Measurements from ENCODE around the gene AP1G2.

Gene AP1G2

GRCh38 chr14:23513005-23513817, 54.4 kb downstream of the AP1G2 start:
- DNase-seq: no peak

DNA sequence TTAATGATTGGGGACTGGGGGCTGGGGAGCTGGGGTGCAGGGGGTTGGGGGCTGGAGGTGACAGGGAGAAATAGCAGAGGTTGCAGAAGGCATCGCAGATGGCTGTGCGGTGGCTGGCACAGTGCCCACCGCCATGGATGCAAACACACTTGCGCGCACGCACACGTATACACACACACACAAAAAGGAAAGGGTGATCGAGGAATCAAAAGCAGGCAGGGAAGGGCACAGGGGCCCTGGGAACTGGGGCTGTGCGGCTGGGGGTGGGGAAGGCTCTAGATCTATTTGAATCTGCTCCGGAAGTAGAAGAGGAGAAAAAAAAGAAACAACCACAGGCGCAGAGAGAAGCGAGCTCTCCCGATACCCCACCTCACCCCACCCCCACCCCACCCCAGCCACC, 55.4 kb downstream of the AP1G2 start:
- DNase-seq: no peak

Data from T1000 (cell line).